GM12891 (cell line): ENCODE data around the gene LHX3.

ENCODE experiments used
- POLR2A ChIP-seq: IDR thresholded peaks from 2 replicates; pipeline ENCODE4 v1.6.1; 2011; ENCODE audit warnings: low read depth, low read length, control low read depth
- POLR2AphosphoS5 ChIP-seq: IDR thresholded peaks from 2 replicates; pipeline ENCODE4 v1.6.1; 2011; ENCODE audit warnings: low read depth, low read length, control low read depth

GRCh38 chr9:136200424-136200823 lies 4.5 kb downstream of the LHX3 start:
- TF ChIP-seq POLR2AphosphoS5 (no peak), POLR2A (no peak)
